CD4-positive, alpha-beta memory T cell (primary cell): ENCODE data around the gene ASB16. TPM values are rescaled to one million over a fixed set of nuclear protein-coding genes. Genes with fewer than 3 reads are reported as not detected.
A peak's percentile ranks its signal among the peaks of the same experiment; 100 is the strongest.
"Not testable (repeated sequence)": the region's sequence is repeated elsewhere in the genome, so short reads cannot be mapped to it uniquely, and the experiment has no call there.

Source experiments
- CTCF ChIA-PET: fragments of 350-600 bp; sonication (Branson Sonifier 250); formaldehyde crosslinking; loops from one replicate; lab custom pipeline; 2021; ENCODE audit warnings: inconsistent platforms; ENCODE audit not compliant: partially characterized antibody; lab: Charles Lee
- POLR2A ChIA-PET: fragments of 350-600 bp; sonication (Branson Sonifier 250); formaldehyde crosslinking; loops from one replicate; lab custom pipeline; 2021; ENCODE audit not compliant: partially characterized antibody; lab: Charles Lee
- DNase-seq, 5 donors: peaks; one replicate each; pipeline versions ENCODE4 v3.0.0 to v3.0.0-alpha.2; 2020 to 2022; ENCODE audit warnings: mixed read lengths in 1 of 5
- H3K27ac ChIP-seq: one replicate; pipeline ENCODE4 v1.7.0; 2013; ENCODE audit warnings: low read depth, low read length
- H3K27me3 ChIP-seq: 2 replicates; pipeline ENCODE4 v1.7.0; 2013; ENCODE audit warnings: mild to moderate bottlenecking, low read length, moderate library complexity; ENCODE audit not compliant: insufficient read depth
- H3K36me3 ChIP-seq: 2 replicates; pipeline ENCODE4 v1.7.0; 2013; ENCODE audit warnings: mild to moderate bottlenecking, low read length, moderate library complexity; ENCODE audit not compliant: insufficient read depth
- H3K4me1 ChIP-seq: 2 replicates; pipeline ENCODE4 v1.7.0; 2013; ENCODE audit warnings: mild to moderate bottlenecking, low read length, moderate library complexity; ENCODE audit not compliant: insufficient read depth
- H3K4me3 ChIP-seq, 2 donors: one replicate each; pipeline ENCODE4 v1.7.0; 2013; ENCODE audit warnings: low read length in 2 of 2, mild to moderate bottlenecking in 1 of 2
- H3K9me3 ChIP-seq, 2 donors: one replicate each; pipeline ENCODE4 v1.7.0; 2013; ENCODE audit warnings: low read length in 2 of 2, control low read depth in 1 of 2; ENCODE audit not compliant: control insufficient read depth in 1 of 2
- H3K27ac Mint-ChIP-seq, 7 donors: one replicate each; pipeline ENCODE4 v1.8.0; 2020 to 2021; ENCODE audit warnings: mixed read lengths in 7 of 7, mild to moderate bottlenecking in 6 of 7, inconsistent platforms in 3 of 7, moderate library complexity in 3 of 7
- H3K27me3 Mint-ChIP-seq, 2 donors: one replicate each; pipeline ENCODE4 v1.8.0; 2020 to 2021; ENCODE audit warnings: mixed read lengths in 2 of 2
- H3K36me3 Mint-ChIP-seq, 2 donors: one replicate each; pipeline ENCODE4 v1.8.0; 2020 to 2021; ENCODE audit warnings: mixed read lengths in 2 of 2, inconsistent platforms in 1 of 2, mild to moderate bottlenecking in 1 of 2
- H3K4me1 Mint-ChIP-seq, 4 donors: one replicate each; pipeline ENCODE4 v1.8.0; 2020 to 2021; ENCODE audit warnings: mixed read lengths in 4 of 4, mild to moderate bottlenecking in 1 of 4
- H3K4me3 Mint-ChIP-seq, 8 donors: one replicate each; pipeline ENCODE4 v1.8.0; 2020 to 2021; ENCODE audit warnings: mixed read lengths in 8 of 8, mild to moderate bottlenecking in 7 of 8, moderate library complexity in 6 of 8, inconsistent platforms in 3 of 8
- H3K9me3 Mint-ChIP-seq, 8 donors: one replicate each; pipeline ENCODE4 v1.8.0; 2020 to 2021; ENCODE audit warnings: mixed read lengths in 8 of 8, mild to moderate bottlenecking in 5 of 8, inconsistent platforms in 3 of 8, moderate library complexity in 1 of 8
- intact Hi-C: fragments of 100-400 bp; cut with micrococcal nuclease; formaldehyde crosslinking; loops from one replicate; pipeline ENCODE4 v1.15.1; 2023
- polyA plus RNA-seq, 2 donors: library from polyadenylated mRNA; unstranded; fragments of 300-500 nt; fragmentation: Illumina TruSeq; gene quantifications; one replicate each; pipeline ENCODE4 v1.2.3, GENCODE V29; 2021
- total RNA-seq, 2 experiments: library from RNA; stranded (reverse); gene quantifications; one replicate each; pipeline ENCODE4 v1.2.3, GENCODE V29; 2021

Gene ASB16
- total and polyA plus RNA-seq, 4 experiments from 2014 or later = 0.14 TPM; not detected in 3

DNA sequence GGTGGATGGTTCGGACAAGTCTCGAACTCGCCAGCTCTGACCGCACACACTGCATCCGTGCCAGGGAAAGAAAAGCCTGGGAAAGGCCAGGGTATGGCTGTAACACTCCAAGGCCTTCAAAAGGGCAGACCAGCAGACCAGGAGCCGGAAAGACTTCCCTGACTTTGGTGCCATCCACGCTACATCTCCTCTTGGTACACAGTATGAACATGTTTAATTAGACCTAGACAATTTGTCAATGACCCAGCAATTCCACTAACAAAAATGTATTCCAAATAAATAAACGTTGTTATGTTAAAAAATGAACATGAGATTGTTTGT is 46.4 kb upstream of the ASB16 start:
- peak overlapping the region; percentile 67 for H3K27ac ChIP-seq

DNA sequence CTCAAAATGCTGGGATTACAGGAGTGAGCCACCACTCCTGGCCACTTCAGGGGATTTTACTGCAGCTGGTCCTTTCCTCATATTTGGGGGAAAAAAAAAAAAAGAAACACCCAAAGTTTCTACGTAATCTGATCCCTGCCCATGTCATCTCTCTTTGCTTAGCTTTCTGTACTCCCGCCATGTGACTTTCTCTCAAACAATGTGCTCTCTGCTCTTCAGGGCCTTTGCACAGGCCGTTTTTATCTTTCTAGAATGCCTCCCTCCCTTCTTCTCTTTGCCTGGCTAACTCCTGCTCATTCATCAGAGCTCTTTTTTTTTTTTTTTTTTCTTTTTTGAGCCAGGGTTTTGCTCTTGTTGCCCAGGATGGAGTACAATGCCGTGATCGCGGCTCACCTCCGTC is 42.1 kb upstream of the ASB16 start:
- POLR2A ChIA-PET = interaction anchor here (0.6 to 0.7 kb wide), 2 partner anchors 13 to 93 kb away, joined by 4 read pairs; partner anchors contain the start of gene HROB
- intact Hi-C loops = loop anchor here (10.0 kb wide), 2 partner anchors 214 to 836 kb away; partner anchors contain the start of gene C1QL1

More for the DNA sequence above, 46.4 kb upstream of the ASB16 start:
- POLR2A ChIA-PET = interaction anchor here (0.7 to 3.0 kb wide), 28 partner anchors 9 to 764 kb away, joined by 3 to 29 read pairs (median 6); partner anchors contain the start of genes G6PC3, GRN, LSM12 and SLC25A39
- peaks cover 0 to 9% of the 10 kb centered on the region in 2 donors for H3K36me3 Mint-ChIP-seq
- no peaks in the 10 kb centered on the region for H3K9me3 Mint-ChIP-seq
- H3K36me3 ChIP-seq = no peaks in the 10 kb centered on the region
- no peaks in the 10 kb centered on the region for H3K9me3 ChIP-seq
- DNase-seq = no peak
- intact Hi-C loops = loop anchor here (5.0 to 10.0 kb wide), 3 partner anchors 182 to 841 kb away; partner anchors contain the start of genes C1QL1 and PPY
- H3K4me3 ChIP-seq = peak overlapping the region; percentile 73 to 78
- CTCF ChIA-PET = interaction anchor here (0.9 to 1.8 kb wide), 7 partner anchors 9 to 207 kb away, joined by 3 to 16 read pairs (median 4); partner anchors contain the start of gene HROB
- peaks cover 21 to 47% (median 33%) of the 10 kb centered on the region in 4 donors for H3K4me1 Mint-ChIP-seq
- peaks cover 30% of the 10 kb centered on the region for H3K4me1 ChIP-seq
- H3K27ac Mint-ChIP-seq = peak overlapping the region; percentile 94 to 98 (median 97)
- H3K27me3 ChIP-seq = no peaks in the 10 kb centered on the region
- H3K27me3 Mint-ChIP-seq = no peaks in the 10 kb centered on the region
- peak overlapping the region; percentile 94 to 98 (median 95) for H3K4me3 Mint-ChIP-seq

DNA sequence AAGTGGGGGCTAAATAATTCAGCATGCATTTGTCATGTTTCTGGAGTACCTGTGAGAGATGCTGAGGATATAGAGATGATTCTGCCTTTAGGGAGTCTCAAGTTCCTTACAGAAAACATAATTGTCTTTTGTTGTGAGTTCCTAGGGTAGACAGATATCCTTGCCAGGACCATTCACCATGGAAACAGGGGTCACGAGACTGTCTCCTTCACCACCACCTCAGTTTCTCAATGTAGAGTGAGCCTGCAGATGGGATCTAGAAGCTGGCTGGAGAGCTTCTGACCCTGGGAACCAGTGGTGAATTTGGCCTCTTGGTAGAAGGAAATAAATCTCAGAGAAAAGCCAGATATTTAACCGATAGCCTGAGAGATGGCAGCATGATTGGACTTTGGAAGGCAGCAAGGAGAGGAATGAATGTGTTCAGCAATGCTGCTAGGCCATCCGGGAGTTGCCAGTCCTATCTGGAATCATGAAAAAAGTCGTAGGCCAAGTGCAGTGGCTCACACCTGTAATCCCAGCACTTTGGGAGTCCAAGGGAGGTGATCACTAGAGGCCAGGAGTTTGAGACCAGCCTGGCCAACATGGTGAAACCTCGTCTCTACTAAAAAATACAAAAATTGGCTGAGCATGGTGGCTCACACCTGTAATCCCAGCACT is 39.7 kb upstream of the ASB16 start:
- peak overlapping the region in 1 of 7 donors; percentile 47 for H3K27ac Mint-ChIP-seq
- H3K4me1 Mint-ChIP-seq = no peaks in the 10 kb centered on the region
- H3K27me3 Mint-ChIP-seq = no peaks in the 10 kb centered on the region
- CTCF ChIA-PET = no interaction called here
- no peaks in the 10 kb centered on the region for H3K9me3 Mint-ChIP-seq
- no peaks in the 10 kb centered on the region for H3K36me3 ChIP-seq
- POLR2A ChIA-PET = no interaction called here
- H3K4me1 ChIP-seq = no peaks in the 10 kb centered on the region
- DNase-seq = no peak
- H3K27ac ChIP-seq = no peak overlapping the region
- no peaks in the 10 kb centered on the region for H3K36me3 Mint-ChIP-seq
- no peaks in the 10 kb centered on the region for H3K9me3 ChIP-seq
- H3K4me3 ChIP-seq = no peak overlapping the region
- intact Hi-C loops = no loop called here
- no peak overlapping the region for H3K4me3 Mint-ChIP-seq
- H3K27me3 ChIP-seq = no peaks in the 10 kb centered on the region

More for the DNA sequence above, 42.1 kb upstream of the ASB16 start:
- no peaks in the 10 kb centered on the region for H3K27me3 ChIP-seq
- Mint-ChIP-seq H3K4me3 (peak overlapping the region in 1 of 8 donors; percentile 22), H3K9me3 (no peaks in the 10 kb centered on the region), H3K4me1 (peaks cover 2 to 11% (median 9%) of the 10 kb centered on the region in 4 donors), H3K27me3 (no peaks in the 10 kb centered on the region), H3K27ac (peak overlapping the region in 1 of 7 donors; percentile 65), H3K36me3 (peaks cover 0 to 3% of the 10 kb centered on the region in 2 donors)
- H3K36me3 ChIP-seq = no peaks in the 10 kb centered on the region
- H3K27ac ChIP-seq = no peak overlapping the region
- no peak overlapping the region for H3K4me3 ChIP-seq
- H3K4me1 ChIP-seq = peaks cover 6% of the 10 kb centered on the region
- no peaks in the 10 kb centered on the region for H3K9me3 ChIP-seq
- CTCF ChIA-PET = interaction anchor here (1.3 kb wide), 1 partner anchor 10 kb away, joined by 3 read pairs; no protein-coding TSS in a partner anchor
- DNase-seq = no peak

DNA sequence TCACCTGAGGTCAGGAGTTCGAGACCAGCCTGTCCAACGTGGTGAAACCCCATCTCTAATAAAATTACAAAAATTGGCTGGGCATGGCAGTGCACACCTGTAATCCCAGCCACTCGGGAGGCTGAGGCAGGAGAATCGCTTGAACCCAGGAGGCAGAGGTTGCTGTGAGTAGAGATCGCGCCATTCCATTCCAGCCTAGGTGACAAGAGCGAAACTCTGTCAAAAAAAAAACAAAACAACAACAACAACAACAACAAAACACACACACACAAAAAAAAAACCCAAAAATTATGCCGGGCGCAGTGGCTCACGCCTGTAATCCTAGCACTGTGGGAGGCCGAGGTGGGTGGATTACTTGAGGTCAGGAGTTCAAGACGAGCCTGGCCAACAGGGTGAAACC is 39.1 kb upstream of the ASB16 start:
- intact Hi-C loops, H3K4me3 Mint-ChIP-seq, DNase-seq, H3K9me3 Mint-ChIP-seq, H3K27ac Mint-ChIP-seq, H3K9me3 ChIP-seq, H3K27ac ChIP-seq, H3K4me3 ChIP-seq, H3K4me1 ChIP-seq, H3K36me3 ChIP-seq, H3K27me3 ChIP-seq, POLR2A ChIA-PET, H3K36me3 Mint-ChIP-seq, H3K4me1 Mint-ChIP-seq, H3K27me3 Mint-ChIP-seq, CTCF ChIA-PET: not testable (repeated sequence)

DNA sequence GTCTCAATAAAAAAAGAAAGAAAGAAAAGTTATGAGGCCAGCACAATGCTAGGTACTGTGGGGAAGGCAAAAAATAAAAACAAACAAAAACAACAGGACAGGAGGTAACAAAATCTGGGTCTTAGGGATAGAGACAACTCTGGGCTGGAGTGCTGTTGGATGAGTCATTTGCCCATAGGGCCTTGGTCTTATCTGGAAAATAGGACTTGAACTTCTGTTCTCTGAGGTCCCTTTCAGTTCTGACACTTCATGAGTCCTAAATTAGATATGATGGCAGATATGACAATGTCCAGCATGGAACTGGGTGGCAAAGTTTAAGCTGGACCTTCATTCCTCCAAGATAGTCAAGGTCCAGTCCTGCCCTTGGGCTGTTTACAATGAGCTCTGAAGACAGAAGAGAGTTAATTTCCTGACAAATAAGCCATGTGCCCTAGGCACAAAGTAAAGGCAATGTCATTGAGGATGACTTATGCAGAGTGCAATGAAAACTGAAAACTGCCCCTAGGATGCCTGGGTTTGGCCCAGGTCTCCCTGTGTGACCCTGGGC is 38.2 kb upstream of the ASB16 start:
- H3K27me3 Mint-ChIP-seq = no peaks in the 10 kb centered on the region
- Histone ChIP-seq H3K4me1 (no peaks in the 10 kb centered on the region), H3K4me3 (no peak overlapping the region), H3K9me3 (no peaks in the 10 kb centered on the region), H3K27me3 (no peaks in the 10 kb centered on the region), H3K27ac (no peak overlapping the region), H3K36me3 (no peaks in the 10 kb centered on the region)
- peak overlapping the region in 2 of 7 donors; percentile 48 to 63 for H3K27ac Mint-ChIP-seq
- no peaks in the 10 kb centered on the region for H3K36me3 Mint-ChIP-seq
- ChIA-PET CTCF (interaction anchor here (1.4 kb wide), 1 partner anchor 9 kb away, joined by 3 read pairs; the partner anchor contains the start of gene HDAC5), POLR2A (interaction anchor here (0.6 kb wide), 1 partner anchor 54 kb away, joined by 4 read pairs; the partner anchor contains the start of gene TMUB2)
- H3K9me3 Mint-ChIP-seq = no peaks in the 10 kb centered on the region
- peaks cover 0 to under 1% (median 0%) of the 10 kb centered on the region in 4 donors for H3K4me1 Mint-ChIP-seq
- intact Hi-C loops = no loop called here
- no peak overlapping the region for H3K4me3 Mint-ChIP-seq
- DNase-seq = no peak

DNA sequence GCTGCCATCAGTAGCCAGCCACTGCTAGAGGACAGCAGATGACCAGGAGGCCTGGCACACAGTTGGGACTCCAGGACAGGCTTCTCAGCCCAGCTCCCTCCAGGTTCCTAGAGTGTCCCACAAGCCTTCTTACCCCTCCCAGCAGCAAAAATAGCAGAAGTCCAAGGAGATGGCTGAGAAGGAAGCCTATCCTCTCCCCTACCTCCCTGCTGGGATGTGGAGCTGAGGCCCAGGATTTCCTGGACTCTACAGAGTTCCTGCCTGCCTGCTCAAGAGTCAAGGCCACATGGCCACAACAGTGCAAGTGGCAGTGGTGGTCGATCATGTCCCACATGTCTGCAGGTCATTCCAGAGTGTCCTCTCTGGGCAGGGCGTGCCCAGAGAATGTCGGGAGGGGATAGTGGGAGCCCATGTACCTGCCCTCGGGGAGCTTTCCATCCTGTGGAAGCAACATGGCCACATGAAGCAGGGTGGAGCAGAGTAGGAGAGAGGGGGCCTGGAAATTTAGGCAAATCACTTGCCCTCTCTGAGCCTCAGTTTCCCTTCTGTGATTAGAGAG is 36.5 kb upstream of the ASB16 start:
- POLR2A ChIA-PET = no interaction called here
- DNase-seq = no peak

More for the DNA sequence above, 36.5 kb upstream of the ASB16 start:
- no peak overlapping the region for H3K27ac ChIP-seq
- no peaks in the 10 kb centered on the region for H3K4me1 ChIP-seq
- peaks cover 7% of the 10 kb centered on the region in 2 donors for H3K27me3 Mint-ChIP-seq
- H3K27me3 ChIP-seq = no peaks in the 10 kb centered on the region
- CTCF ChIA-PET = interaction anchor here (1.1 to 1.8 kb wide), 3 partner anchors 10 to 196 kb away, joined by 3 to 5 read pairs (median 4); partner anchors contain the start of gene HDAC5
- peaks cover 0 to 4% (median 2%) of the 10 kb centered on the region in 4 donors for H3K4me1 Mint-ChIP-seq
- no peaks in the 10 kb centered on the region for H3K36me3 ChIP-seq
- H3K9me3 ChIP-seq = no peaks in the 10 kb centered on the region
- H3K4me3 ChIP-seq = no peak overlapping the region
- no peaks in the 10 kb centered on the region for H3K9me3 Mint-ChIP-seq
- no peak overlapping the region for H3K27ac Mint-ChIP-seq
- no peaks in the 10 kb centered on the region for H3K36me3 Mint-ChIP-seq
- intact Hi-C loops = no loop called here
- H3K4me3 Mint-ChIP-seq = no peak overlapping the region
